ENCODE results near the gene PKHD1.

Gene PKHD1

DNA sequence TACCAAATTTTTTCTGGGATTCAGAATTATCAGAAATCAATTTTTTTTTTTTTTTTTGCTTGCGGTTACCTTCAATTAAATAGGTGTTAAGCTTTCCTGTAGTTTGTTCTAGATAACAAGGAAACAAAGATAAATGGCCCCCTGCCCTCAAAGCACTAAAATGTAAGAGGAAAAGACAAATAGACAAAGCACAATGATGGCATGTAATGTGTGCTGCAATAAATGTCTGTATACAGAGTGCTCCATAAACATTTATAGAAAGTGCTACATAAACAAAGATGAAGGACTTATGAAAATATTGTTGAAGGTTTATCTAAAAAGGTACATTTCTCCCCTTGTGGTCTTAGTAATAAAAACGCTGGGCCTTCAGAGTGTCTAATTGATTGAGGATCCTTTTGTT, 384.6 kb downstream of the PKHD1 start:
- no peak for ATAC-seq

DNA sequence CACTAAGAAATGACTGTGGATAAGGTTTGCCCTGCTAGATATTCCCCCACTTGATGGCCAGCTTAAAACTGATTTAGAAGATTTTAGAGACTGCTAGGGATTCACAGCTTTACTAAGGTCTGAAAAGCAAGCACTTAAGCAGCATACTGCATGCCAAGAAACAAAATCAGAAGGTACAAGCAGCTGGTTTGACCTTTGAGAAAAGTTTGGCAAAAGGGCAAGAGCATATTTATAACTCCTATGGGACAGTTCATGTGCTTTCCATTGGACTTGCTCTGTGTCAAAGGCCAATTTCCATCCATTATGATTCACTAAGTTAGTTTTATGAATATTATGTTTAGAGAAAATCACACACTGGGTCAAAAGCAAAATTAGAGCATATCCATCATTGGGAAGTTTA, 402.8 kb downstream of the PKHD1 start:
- DNase-seq: no peak
- no peak for ATAC-seq

More for the DNA sequence above, 384.6 kb downstream of the PKHD1 start:
- DNase-seq: no peak

DNA sequence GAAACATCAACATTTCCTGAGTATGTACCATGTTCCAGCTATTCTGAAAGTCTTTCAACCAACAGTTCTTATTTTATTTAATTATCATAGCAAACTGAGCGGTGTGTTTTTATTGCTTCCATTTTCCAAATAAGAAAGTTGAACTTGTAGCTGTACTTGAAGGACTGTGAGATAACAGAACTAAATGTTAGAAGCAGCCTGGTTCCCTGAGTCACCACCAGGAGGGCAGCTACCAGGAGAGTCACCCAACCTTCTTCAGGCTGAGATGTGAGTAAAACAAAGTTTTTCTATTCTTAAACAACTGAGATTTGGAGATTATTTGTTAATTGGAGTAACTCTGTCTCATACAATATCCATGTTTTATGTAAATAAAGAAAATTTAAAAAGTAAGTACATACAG, 403.4 kb downstream of the PKHD1 start:
- ATAC-seq: no peak
- DNase-seq: no peak

DNA sequence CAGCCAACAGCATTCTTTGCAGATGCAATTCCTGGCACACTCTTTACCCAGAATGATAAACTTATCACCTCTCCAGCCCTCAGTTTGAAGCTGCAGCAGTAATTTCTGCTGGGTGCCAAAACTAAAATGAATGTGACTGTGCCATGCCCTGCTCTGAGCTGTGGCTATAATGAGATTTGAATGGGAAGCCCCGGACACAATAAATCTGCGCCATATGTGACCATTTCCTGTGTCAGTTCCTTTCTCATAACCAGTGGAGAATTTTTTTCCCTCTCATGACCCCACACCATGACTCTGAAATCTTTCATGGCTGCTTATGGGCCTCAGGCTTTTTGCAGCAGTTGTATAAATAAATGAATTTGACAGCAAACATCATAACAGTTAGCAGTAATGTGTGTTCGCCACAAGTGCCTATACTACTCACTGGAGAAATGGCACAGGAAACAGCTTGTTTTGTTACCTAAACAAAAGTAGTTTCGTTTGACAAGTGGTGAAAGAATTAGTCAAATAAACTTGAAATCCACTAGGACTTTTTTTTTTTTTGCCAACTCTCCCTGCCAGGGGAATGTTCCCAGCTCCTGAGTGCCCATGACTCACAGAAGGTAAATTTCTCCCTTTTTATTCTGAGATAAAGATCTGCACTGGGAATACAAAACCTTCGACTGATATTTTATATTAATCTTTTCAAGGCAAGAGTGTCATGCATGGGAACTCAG, 408.4 kb downstream of the PKHD1 start:
- DNase-seq (no peak), ATAC-seq (no peak)

DNA sequence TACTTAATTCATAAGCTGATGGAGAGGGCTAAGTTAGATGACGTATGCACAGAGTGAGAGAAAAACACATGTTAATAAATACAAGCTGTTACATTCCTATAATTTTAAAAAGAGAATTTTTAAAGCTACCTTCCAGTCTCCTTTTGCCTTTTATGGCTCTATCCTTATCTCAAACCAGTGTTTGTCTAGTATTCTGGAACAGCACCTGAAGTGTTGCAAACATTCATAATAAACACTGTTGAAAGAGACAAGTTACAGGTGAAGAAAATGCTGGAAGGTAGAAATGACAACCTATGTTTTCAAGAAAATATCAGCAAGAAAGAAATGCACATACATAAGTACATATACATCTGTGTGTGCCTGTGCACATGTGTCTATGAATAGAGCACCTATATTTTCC, 409.1 kb downstream of the PKHD1 start:
- DNase-seq (no peak), ATAC-seq (no peak)

DNA sequence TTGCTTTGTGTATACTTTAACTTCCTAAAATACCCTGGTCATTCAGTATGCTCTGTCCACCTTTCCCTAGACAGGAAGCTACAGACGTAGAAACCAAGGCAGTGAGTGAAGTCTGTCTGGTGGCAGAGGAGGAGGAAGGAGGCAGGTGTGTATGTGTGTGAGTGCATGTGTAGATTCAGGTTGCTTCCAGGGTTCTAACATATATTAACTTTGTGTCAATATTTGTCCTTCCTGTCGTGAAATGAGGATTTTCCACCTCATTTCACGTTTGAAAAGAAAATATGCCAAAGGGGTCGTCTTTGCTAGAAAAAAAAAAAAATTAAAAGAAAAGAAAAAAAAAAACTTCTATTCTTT, 411.5 kb downstream of the PKHD1 start:
- no peak for DNase-seq
- ATAC-seq: no peak

DNA sequence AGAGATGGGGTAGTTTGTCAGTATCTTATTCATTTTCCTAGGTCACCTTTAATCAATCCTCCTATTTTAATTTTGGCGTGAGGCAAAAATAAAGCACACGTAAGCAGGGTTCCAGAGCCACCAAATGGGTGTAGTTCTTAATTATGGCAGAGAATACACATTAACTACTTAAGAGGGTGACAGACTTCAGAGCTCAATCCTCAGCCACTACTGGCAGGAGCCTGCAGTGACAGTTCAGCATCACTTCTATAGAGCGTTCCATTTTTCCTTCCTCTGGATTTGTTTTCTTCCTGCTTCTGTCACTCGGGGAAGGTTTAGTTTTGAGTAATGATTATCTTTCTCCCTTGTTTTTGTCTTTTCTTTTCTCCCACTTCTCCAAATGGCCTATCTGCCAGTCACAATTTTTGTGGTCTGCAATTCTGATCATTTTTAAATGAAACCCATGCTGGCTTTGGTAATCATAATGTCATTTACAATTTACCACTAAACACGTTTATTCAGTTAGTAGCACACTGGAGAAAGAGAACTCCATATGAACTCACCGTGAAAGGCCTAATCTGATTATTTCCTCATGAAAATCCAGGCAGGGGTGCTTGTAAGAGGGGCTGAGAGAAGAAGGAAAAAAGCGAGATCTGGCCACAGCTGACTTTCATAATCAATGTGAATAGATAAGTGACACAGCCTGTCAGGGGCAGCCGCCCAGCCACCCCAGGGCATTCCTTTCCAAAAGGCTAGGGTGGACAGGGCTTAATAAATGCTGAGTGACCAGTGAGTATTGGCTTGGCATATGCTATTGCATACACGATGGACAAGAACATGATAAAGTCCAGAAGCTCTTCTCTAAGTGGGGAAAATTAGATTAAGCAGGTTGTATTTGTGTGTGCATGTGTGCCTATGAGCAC, 412.1 kb downstream of the PKHD1 start:
- ATAC-seq: no peak
- DNase-seq: no peak

DNA sequence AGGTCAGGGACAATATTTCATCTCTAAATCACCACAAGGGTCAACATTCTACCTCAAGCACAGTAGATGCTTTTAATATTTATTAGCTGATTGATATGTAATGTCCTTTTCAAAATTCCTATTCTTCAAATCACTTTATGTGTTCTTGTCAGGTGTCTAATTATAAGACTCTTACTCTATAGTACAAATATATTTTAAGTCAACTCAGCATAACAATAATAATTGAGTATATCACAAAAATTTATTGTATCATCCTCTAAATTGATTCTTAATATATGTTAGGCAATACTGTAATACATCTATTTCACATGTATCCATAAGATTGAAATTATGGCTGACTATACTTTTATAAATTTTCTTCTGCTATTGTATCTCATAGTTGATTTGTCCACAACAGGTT, 423.9 kb downstream of the PKHD1 start:
- no peak for DNase-seq
- no peak for ATAC-seq

DNA sequence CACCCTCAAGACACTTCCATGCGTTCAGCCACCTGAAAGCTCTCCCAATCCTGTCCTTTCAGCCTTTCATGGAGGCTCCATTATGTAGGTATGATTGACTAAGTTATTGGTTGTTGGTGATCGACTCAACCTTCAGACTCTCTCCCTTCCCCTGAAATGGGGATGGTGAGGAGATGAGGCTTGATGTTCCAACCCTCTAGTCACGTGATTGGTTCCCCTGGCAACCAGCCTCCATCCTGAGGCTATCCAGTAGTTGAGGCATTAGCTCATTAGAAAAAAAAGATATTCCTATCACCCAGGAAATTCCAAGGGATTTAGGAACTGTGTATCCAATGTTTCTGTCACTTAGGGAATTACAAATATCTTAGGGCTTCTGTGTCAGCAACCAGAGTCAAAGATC, 426.6 kb downstream of the PKHD1 start:
- ATAC-seq (no peak), DNase-seq (no peak)

DNA sequence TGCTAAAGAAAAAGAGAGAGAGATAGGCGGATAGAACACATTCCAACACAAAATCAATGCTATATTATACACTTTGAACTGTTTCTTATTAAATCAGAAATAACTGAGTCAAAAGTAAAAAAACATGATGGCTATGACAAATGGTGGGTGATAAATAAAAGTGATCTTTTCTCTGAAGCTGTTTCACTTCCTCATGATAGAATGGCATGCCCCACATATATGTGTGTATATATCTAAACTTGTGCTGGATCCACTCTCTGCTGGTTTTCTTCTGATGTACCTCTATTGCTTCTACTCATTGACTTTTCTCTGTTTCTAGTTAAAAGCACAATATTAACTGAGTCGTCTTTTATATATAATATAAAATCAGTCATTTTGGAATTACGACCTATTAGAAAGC, 429.9 kb downstream of the PKHD1 start:
- no peak for ATAC-seq

DNA sequence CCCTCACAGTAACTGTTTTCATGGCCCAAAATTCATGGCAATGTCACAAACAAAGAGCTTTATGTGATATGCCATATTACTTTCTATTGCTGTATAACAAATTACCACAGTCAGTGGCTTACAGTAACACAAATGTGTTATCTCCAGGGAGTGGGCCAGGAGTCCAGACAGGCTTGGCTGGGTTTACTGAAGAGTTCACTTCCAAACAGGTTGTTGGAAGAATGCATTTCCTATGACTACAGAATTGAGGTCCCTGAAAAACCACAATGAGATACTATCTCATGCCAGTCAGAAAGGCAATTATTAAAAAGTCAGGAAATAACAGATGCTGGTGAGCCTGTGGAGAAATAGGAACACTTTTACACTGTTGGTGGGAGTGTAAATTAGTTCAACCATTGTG, 431.9 kb downstream of the PKHD1 start:
- DNase-seq: no peak
- no peak for ATAC-seq

More for the DNA sequence above, 429.9 kb downstream of the PKHD1 start:
- DNase-seq: no peak

DNA sequence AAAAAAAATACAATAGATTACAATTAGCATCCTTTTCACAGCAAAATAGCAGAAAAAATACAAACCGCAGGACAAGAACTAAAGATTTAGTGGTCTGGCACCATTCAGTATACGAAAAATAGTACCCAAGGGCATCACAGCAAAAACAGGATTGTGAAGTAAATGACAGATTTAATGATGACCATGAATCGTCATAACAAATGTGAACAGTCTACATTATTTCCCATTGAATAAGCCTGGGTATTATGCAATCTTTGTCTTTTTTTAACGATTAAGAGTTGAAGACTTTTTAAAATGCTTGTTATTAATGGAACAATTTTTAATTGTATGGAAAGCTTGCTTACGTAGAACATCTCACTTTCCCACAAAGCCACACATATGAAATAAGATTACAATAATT, 432.8 kb downstream of the PKHD1 start:
- ATAC-seq (no peak), DNase-seq (no peak)

DNA sequence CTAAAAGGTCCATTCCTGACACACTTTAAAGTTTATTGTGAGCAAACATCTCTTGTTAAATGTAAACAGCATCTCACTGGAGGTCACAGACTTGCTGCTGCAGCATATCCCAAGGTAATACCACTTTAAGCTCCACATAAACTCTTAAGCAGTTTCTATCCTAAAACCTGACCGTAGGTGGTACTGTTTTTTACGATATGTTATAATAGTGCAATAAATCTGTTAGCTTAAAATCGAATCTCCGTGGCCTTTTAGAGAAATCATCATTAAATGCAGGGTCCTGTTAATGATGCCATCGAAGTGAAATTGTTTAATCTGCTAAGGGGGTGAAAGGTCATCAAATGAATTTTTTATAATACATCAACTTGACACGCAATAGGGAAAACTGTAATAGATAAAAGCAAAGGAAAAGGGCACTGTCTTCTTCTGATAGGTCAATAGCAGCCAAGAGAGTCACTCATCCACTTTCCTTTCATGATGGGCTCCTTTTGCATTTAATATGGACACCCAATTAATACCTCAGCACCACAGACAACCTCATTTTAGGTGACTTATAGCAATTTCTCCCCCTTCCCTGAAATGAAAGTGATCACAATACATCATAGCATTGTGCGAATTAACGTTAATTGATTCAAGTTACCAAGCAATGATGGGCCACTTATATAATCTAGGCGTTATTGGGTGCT, 436.1 kb downstream of the PKHD1 start:
- no peak for ATAC-seq
- DNase-seq: no peak

DNA sequence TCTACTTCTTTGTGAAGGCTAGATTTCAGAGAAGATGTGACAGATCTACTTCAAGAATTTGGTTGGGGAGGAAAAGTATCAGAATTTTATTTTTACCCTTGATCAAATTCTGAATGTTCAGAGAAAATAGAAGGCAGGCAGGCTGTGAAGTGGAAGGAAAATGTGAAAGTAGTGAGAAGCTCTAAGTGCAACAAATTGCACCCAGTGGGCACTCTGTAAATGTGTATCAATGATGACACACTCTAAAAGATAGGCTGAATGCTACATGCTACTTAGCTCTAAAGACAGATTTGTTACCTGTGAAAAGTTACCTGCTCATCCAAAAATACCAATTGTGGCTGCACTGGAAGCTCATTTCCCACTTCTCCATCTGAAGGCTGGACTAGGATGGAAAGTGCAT, 438.6 kb downstream of the PKHD1 start:
- DNase-seq (no peak), ATAC-seq (no peak)

DNA sequence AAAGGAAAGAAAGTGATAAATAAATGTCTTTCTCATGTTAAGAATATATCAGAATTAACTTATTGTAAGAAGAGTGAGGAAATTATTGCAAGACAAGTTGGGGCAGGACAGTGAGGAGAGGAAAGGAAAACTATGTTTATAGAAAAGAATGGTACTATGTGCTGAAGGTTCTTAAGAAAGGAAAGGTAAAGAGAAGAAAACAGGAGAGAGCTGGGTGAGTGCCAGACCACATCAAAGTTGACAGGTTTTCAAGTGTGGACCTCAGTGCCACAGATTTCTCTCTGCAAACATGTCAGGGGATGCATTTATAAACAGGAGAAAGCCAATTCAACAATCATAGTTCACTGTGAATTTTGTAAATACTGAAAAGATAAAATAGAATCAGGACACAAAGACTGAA, 439.2 kb downstream of the PKHD1 start:
- no peak for DNase-seq
- ATAC-seq: no peak

DNA sequence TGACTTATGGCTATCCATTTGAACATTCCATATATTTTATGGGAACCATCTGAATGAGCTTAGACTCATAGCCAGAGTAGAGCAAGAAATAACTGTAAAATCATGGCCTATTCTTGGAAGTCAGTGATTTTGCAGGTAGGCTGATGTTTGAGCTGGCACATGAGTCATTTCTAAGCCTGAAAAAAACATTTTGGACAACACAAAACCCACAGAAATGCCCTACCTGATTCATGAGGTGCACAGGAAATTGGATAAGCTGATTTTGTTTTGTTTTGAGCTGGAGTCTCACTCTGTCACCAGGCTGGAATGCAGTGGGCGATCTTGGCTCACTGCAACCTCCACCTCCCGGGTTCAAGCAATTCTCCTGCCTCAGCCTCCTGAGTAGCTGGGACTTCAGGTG, 443.0 kb downstream of the PKHD1 start:
- DNase-seq: no peak
- ATAC-seq: no peak

DNA sequence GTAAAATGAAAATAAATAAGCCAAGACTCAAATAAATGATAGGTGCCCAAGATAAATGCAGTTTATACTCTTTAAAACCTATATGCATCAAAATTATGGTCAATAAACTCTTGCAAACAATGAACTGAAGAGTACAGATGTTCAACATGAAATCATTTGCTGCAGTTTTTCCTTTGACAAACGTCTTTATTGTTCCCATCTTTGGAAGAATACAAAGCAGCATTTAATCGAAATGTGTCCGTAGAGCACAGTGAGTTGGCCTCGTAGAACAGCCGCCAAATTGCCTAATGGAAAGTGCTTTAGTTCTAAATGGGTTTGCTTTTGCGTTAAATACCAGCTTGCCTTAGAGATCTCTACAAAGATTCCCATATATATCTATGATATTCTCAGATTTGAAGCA, 447.4 kb downstream of the PKHD1 start:
- DNase-seq: no peak
- no peak for ATAC-seq

DNA sequence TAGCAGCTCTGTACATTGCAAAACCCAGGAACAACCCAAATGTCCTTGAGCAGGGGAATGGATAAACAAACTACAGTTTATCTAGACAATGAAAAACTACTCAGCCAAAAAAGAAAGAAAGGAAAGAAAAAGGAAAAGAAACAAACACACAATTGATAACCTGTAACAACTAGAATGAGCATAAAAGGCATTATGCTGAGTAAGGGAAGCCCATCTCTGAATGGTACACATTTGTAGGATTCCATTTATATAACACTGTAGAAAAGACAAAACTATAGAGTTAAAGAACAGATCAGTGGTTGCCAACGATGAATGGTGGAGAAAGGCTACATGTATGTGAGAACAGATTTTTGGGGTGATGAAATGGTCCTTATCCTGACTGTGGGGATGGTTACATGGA, 454.0 kb downstream of the PKHD1 start:
- DNase-seq (no peak), ATAC-seq (no peak)

DNA sequence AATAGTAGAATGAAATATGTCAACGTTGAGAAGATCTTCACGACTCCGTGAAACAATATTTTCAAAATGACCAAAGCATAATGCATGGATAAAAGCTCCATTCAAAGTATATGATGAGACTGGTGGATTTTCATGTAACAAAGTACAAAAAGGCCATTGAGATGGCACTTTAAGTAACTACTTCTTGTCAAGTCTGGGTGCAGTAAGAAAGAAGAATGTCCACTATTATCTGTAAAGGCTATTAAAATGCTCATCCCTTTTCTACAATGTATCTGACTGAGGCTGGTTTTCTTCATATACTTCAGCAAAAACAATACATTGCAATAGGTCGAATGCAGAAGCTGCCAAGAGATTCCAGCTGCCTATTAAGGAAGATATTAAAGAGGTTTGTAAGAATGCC, 457.4 kb downstream of the PKHD1 start:
- DNase-seq (no peak), ATAC-seq (no peak)

DNA sequence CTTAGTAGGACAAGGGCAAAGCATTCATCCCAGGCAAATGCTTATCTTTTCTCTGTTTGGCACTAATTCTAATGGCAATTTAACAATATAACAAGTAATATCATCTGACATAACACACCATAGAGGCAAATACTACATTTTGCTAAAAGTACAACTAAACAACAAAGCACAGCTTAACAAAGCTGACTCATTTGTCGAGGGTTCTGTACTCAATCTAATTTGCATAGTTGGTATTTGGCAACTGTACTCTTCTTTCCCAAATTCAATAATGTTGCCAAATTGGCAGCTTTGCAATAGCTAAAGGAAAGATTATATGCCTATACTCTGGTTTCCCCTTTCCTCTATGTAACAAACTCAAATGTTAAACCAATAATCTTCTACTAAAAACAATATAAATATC, 461.0 kb downstream of the PKHD1 start:
- DNase-seq (no peak), ATAC-seq (no peak)

DNA sequence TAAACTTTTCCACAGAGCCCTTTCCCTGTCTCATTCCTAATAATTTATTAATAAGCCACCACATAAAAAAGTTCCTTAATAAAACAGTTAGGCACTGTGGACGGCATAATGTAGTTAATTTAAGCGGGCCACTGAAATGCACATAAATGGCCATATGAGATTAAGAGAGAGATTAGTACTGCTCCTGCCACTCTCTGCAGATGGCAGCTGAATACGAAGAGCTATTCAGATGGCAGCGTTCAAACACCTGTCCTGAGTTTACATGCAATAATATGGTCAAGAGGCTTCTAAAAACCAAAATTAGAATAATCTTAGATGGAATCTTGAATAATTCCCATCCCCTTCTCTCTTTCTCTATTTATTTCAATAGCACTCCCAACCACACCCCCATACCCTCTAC, 461.8 kb downstream of the PKHD1 start:
- DNase-seq (no peak), ATAC-seq (no peak)

DNA sequence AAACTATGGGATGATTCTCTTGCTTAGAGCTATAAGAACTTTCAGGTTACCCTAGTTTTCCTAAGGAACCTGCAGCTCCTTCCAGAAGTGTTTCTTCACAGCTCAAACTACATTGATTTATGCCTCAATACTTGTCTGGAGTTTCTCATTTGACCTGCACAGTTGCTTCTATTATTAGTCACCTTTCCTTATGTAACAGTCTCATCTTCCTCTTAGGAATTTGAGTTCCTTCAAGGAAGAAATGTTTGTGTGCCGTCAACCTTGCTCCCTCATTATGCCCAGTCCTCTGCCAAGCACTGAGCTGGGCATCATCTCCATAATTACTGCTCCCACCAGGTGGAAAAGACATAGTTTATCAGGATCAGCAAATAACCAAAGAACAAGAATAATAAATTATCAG, 466.4 kb downstream of the PKHD1 start:
- DNase-seq (no peak), ATAC-seq (no peak)

DNA sequence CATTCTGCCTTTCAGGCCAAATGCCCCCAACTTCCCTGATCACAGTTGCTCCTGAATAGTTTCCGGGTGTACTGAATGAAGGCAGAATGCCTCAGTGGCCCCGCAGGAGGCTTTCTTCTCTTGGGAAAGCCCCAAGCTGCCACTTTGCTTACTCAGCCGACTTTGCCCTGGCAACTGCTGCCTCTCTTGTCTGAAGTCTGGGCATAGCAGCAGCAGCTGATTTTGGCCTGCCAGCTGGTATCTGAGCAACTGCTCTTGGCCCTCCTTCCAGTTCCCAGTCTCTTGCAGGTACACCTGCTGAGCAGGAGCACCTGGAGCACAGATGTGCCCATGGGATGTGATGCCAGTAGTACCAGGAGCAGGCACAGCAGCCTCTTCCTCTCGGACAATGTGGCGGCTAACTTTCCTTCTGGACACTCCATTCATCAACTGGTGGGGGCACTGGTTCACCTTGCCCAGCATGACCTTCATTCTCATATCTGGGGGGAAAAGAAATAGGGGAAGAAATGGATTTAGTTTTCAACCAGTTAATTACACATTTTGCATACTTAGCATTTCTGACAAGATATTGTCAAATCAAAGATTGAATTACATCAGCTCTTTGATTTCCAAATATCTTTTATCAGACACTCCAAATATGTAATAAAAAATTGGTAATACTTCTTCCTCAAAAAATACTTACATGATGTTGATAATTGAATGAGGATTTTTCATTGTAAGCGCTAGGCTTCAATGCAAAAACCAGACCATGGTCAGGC, 468.2 kb downstream of the PKHD1 start:
- no peak for ATAC-seq
- DNase-seq: no peak

Measured in stimulated activated naive CD8-positive, alpha-beta T cell treated with anti-CD3 and anti-CD28 coated beads, Interleukin-15, Interleukin-2, amounts not matched to agents 100 U/mL and 50 U/mL, for 24 hours (primary cell).